GM12878 (cell line): ENCODE data around the gene ABCD4. TPM values are rescaled to one million over a fixed set of nuclear protein-coding genes. Genes with fewer than 3 reads are reported as not detected.

Source experiments
- ATF3 ChIP-seq: IDR thresholded peaks from 2 replicates; pipeline ENCODE4 v1.6.1; 2011; ENCODE audit warnings: low read depth, mild to moderate bottlenecking, low read length, moderate library complexity, borderline replicate concordance; ENCODE audit errors: extremely low read depth
- LARP7 ChIP-seq: fragments of 450-650 bp; IDR thresholded peaks from 2 replicates; pipeline ENCODE4 v1.6.1; 2017; ENCODE audit warnings: mild to moderate bottlenecking
- NFYA ChIP-seq: IDR thresholded peaks from 2 replicates; pipeline ENCODE4 v1.6.1; 2011; ENCODE audit warnings: low read depth, mild to moderate bottlenecking, low read length, improper control_type of control experiment, borderline replicate concordance
- NKRF ChIP-seq: fragments of 450-650 bp; conservative IDR thresholded peaks from 2 replicates; pipeline ENCODE4 v1.6.1; 2017; ENCODE audit warnings: mild to moderate bottlenecking, moderate library complexity
- PAX5 ChIP-seq: IDR thresholded peaks from 2 replicates; pipeline ENCODE4 v1.6.1; 2011; ENCODE audit warnings: low read depth, low read length, borderline replicate concordance
- PKNOX1 ChIP-seq: fragments of 450-650 bp; IDR thresholded peaks from 2 replicates; pipeline ENCODE4 v1.6.1; 2016; ENCODE audit warnings: mild to moderate bottlenecking
- POU2F2 ChIP-seq: IDR thresholded peaks from 3 replicates; pipeline ENCODE4 v1.6.1; 2011; ENCODE audit warnings: low read depth, mild to moderate bottlenecking, low read length, borderline replicate concordance
- RB1 ChIP-seq: fragments of 450-650 bp; formaldehyde crosslinking; IDR thresholded peaks from 2 replicates; pipeline ENCODE4 v1.6.1; 2017; ENCODE audit warnings: mild to moderate bottlenecking, borderline replicate concordance
- RUNX3 ChIP-seq: IDR thresholded peaks from 2 replicates; pipeline ENCODE4 v1.6.1; 2012; ENCODE audit warnings: low read length, inconsistent platforms
- SMARCA5 ChIP-seq: fragments of 450-650 bp; IDR thresholded peaks from 2 replicates; pipeline ENCODE4 v1.6.1; 2017; ENCODE audit warnings: mild to moderate bottlenecking
- SPI1 ChIP-seq: IDR thresholded peaks from 2 replicates; pipeline ENCODE4 v1.6.1; 2011; ENCODE audit warnings: low read depth, mild to moderate bottlenecking, low read length, moderate library complexity, borderline replicate concordance; ENCODE audit not compliant: insufficient read depth
- STAT1 ChIP-seq: fragments of 450-650 bp; conservative IDR thresholded peaks from 2 replicates; pipeline ENCODE4 v1.6.1; 2014; ENCODE audit warnings: antibody characterized with exemption, mild to moderate bottlenecking
- YY1 ChIP-seq: IDR thresholded peaks from 2 replicates; pipeline ENCODE4 v1.6.1; 2011; ENCODE audit warnings: low read depth, mild to moderate bottlenecking, low read length
- polyA plus RNA-seq, 11 experiments: library from polyadenylated mRNA; depleted of rRNA in 4 of 11; unstranded in 6 of 11; stranded (reverse) in 5 of 11; fragments of >200 nt; fragmentation: Nextera tagmentation in 4 of 11; fragmentation: Illumina TruSeq in 1 of 11; extraction: Ambion mirVana in 4 of 11; extraction: Trizol in 1 of 11; gene quantifications; 1 replicate in 1 of 11; 2 replicates in 10 of 11; pipeline versions ENCODE4 v1.2.1 to v1.2.3, GENCODE V29; 2011 to 2016; ENCODE audit warnings: inconsistent platforms in 2 of 11, missing spikeins in 2 of 11, low read depth in 1 of 11
- total RNA-seq, 4 experiments: library from RNA; depleted of rRNA in 3 of 4; stranded (reverse); fragments of >200 nt in 3 of 4; fragmentation: Illumina TruSeq in 1 of 4; extraction: Trizol in 1 of 4; gene quantifications; 2 replicates each; pipeline versions ENCODE4 v1.2.1 to v1.2.3, GENCODE V29; 2013 to 2021
- TF ChIP-seq, protein P1 (sequence below): fragments of 450-650 bp; IDR thresholded peaks from 2 replicates; pipeline ENCODE4 v1.6.1; 2018; ENCODE audit warnings: borderline replicate concordance, mild to moderate bottlenecking; ENCODE audit not compliant: partially characterized antibody
- TF ChIP-seq, protein P2 (sequence below), 3 experiments: IDR thresholded peaks in 2 of 3; conservative IDR thresholded peaks in 1 of 3; 2 replicates each; pipeline ENCODE4 v1.5.1; 2011; ENCODE audit warnings: low read depth in 3 of 3, low read length in 3 of 3, mild to moderate bottlenecking in 3 of 3, control low read depth in 2 of 3, moderate library complexity in 2 of 3, inconsistent platforms in 1 of 3, mixed read lengths in 1 of 3; ENCODE audit not compliant: control insufficient read depth in 2 of 3, insufficient read depth in 1 of 3; ENCODE audit errors: extremely low read depth in 1 of 3
- TF ChIP-seq, protein P3 (sequence below): fragments of 450-650 bp; formaldehyde crosslinking; IDR thresholded peaks from 2 replicates; pipeline ENCODE4 v1.4.0; 2022; ENCODE audit warnings: mild to moderate bottlenecking, moderate library complexity

Gene ABCD4
- total and polyA plus RNA-seq, 10 of the 15 experiments (the other 5 are each of a cell fraction or from before 2014, with no cell fraction given), result 5.7 to 29.5 (median 23.4) TPM

GRCh38 chr14:74257078-74257940 lies 45.4 kb downstream of the ABCD4 start (continued):
- TF ChIP-seq NFYA (no peak; the same call in 1 of the 2 replicates), YY1 (peak; percentile 63), RUNX3 (peak; percentile 63), POU2F2 (no peak), STAT1 (no peak), PAX5 (0 out of 2 replicates have a peak, but pooled peaks have one; percentile 18), NKRF (no peak), SMARCA5 (peak; percentile 83; the same call in 1 of the 2 replicates), SPI1 (no peak), ATF3 (no peak), RB1 (peak; percentile 85; the same call in 1 of the 2 replicates), LARP7 (0 out of 2 replicates have a peak, but pooled peaks have one; percentile 43), PKNOX1 (no peak)
- TF ChIP-seq, protein P1, sequence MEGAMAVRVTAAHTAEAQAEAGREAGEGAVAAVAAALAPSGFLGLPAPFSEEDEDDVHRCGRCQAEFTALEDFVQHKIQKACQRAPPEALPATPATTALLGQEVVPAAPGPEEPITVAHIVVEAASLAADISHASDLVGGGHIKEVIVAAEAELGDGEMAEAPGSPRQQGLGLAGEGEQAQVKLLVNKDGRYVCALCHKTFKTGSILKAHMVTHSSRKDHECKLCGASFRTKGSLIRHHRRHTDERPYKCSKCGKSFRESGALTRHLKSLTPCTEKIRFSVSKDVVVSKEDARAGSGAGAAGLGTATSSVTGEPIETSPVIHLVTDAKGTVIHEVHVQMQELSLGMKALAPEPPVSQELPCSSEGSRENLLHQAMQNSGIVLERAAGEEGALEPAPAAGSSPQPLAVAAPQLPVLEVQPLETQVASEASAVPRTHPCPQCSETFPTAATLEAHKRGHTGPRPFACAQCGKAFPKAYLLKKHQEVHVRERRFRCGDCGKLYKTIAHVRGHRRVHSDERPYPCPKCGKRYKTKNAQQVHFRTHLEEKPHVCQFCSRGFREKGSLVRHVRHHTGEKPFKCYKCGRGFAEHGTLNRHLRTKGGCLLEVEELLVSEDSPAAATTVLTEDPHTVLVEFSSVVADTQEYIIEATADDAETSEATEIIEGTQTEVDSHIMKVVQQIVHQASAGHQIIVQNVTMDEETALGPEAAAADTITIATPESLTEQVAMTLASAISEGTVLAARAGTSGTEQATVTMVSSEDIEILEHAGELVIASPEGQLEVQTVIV, result no peak
- TF ChIP-seq, protein P2, sequence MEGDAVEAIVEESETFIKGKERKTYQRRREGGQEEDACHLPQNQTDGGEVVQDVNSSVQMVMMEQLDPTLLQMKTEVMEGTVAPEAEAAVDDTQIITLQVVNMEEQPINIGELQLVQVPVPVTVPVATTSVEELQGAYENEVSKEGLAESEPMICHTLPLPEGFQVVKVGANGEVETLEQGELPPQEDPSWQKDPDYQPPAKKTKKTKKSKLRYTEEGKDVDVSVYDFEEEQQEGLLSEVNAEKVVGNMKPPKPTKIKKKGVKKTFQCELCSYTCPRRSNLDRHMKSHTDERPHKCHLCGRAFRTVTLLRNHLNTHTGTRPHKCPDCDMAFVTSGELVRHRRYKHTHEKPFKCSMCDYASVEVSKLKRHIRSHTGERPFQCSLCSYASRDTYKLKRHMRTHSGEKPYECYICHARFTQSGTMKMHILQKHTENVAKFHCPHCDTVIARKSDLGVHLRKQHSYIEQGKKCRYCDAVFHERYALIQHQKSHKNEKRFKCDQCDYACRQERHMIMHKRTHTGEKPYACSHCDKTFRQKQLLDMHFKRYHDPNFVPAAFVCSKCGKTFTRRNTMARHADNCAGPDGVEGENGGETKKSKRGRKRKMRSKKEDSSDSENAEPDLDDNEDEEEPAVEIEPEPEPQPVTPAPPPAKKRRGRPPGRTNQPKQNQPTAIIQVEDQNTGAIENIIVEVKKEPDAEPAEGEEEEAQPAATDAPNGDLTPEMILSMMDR (IDR thresholded peaks at IDR 0.05 in 2 of 3, conservative IDR thresholded peaks at IDR 0.05 in 1 of 3; ENCODE audit: control insufficient read depth in 2 of 3, extremely low read depth in 1 of 3, insufficient read depth in 1 of 3, low read depth in 3 of 3, low read length in 3 of 3), result peak; percentile 81 to 88 (median 85)
- TF ChIP-seq, protein P3, sequence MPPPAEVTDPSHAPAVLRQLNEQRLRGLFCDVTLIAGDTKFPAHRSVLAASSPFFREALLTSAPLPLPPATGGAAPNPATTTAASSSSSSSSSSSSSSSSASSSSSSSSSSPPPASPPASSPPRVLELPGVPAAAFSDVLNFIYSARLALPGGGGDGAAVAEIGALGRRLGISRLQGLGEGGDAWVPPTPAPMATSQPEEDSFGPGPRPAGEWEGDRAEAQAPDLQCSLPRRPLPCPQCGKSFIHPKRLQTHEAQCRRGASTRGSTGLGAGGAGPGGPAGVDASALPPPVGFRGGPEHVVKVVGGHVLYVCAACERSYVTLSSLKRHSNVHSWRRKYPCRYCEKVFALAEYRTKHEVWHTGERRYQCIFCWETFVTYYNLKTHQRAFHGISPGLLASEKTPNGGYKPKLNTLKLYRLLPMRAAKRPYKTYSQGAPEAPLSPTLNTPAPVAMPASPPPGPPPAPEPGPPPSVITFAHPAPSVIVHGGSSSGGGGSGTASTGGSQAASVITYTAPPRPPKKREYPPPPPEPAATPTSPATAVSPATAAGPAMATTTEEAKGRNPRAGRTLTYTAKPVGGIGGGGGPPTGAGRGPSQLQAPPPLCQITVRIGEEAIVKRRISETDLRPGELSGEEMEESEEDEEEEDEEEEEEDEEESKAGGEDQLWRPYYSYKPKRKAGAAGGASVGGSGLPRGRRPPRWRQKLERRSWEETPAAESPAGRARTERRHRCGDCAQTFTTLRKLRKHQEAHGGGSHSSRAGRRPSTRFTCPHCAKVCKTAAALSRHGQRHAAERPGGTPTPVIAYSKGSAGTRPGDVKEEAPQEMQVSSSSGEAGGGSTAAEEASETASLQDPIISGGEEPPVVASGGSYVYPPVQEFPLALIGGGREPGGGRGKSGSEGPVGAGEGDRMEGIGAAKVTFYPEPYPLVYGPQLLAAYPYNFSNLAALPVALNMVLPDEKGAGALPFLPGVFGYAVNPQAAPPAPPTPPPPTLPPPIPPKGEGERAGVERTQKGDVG (CRISPR knock-in tag), result no peak
